IMR-90 (cell line): Measurements from ENCODE around the gene RPH3AL. TPM values are rescaled to one million over a fixed set of nuclear protein-coding genes. Genes with fewer than 3 reads are reported as not detected.

Source experiments
- ATAC-seq: fragments of 200-7000 bp; cut with Tn5 transposase; 2 replicates; pipeline ENCODE4 v1.9.1; 2020; ENCODE audit warnings: low read depth, mild to moderate bottlenecking, moderate library complexity
- BruUV-seq: library from RNA; stranded (reverse); fragments of 400-500 nt; replicated peaks from 2 replicates; lab custom pipeline; 2021; lab: Mats Ljungman, UMichigan
- CTCF ChIA-PET: fragments of 300-600 bp; formaldehyde crosslinking; extraction: SDS; loops from one replicate; lab custom pipeline; 2021; ENCODE audit warnings: antibody characterized with exemption; lab: Yijun Ruan, JAX
- POLR2A ChIA-PET: fragments of 300-600 bp; sonication (Branson Sonifier 250); formaldehyde crosslinking; loops from one replicate; lab custom pipeline; 2022; ENCODE audit warnings: antibody characterized with exemption; ENCODE audit not compliant: unreplicated experiment; lab: Charles Lee
- DNase-seq: peaks from one replicate; pipeline ENCODE4 v3.0.0; 2013
- H2AFZ ChIP-seq: replicated peaks from 2 replicates; pipeline ENCODE3; 2013; ENCODE audit warnings: low read length, mild to moderate bottlenecking; ENCODE audit not compliant: poor library complexity
- H2AK5ac ChIP-seq: 2 replicates; pipeline ENCODE4 v1.6.1; 2013; ENCODE audit warnings: low read depth, low read length, inconsistent platforms
- H2AK9ac ChIP-seq: replicated peaks from 2 replicates; pipeline ENCODE3; 2013; ENCODE audit warnings: mild to moderate bottlenecking, low read depth, low read length, moderate library complexity; ENCODE audit not compliant: poor library complexity
- H2BK120ac ChIP-seq: 2 replicates; pipeline ENCODE4 v1.6.1; 2013; ENCODE audit warnings: low read depth, low read length, inconsistent platforms
- H2BK15ac ChIP-seq: 3 replicates; pipeline ENCODE4 v1.6.1; 2013; ENCODE audit warnings: low read depth, low read length, inconsistent platforms
- H2BK20ac ChIP-seq: 2 replicates; pipeline ENCODE4 v1.6.1; 2013; ENCODE audit warnings: low read depth, mild to moderate bottlenecking, inconsistent platforms, low read length, moderate library complexity
- H2BK5ac ChIP-seq: 2 replicates; pipeline ENCODE4 v1.6.1; 2013; ENCODE audit warnings: mild to moderate bottlenecking, low read depth, low read length, inconsistent platforms; ENCODE audit not compliant: poor library complexity, severe bottlenecking
- H3K14ac ChIP-seq: replicated peaks from 2 replicates; pipeline ENCODE4 v1.6.1; 2013; ENCODE audit warnings: low read depth, low read length, inconsistent platforms
- H3K18ac ChIP-seq: 2 replicates; pipeline ENCODE4 v1.6.1; 2013; ENCODE audit warnings: low read depth, low read length, control low read depth
- H3K23ac ChIP-seq: 2 replicates; pipeline ENCODE4 v1.6.1; 2013; ENCODE audit warnings: low read depth, low read length, inconsistent platforms
- H3K27ac ChIP-seq: 2 replicates; pipeline ENCODE4 v1.5.1; 2013; ENCODE audit warnings: mild to moderate bottlenecking, control low read depth, low read length; ENCODE audit not compliant: insufficient read depth
- H3K27me3 ChIP-seq: 2 replicates; pipeline ENCODE4 v1.6.1; 2013; ENCODE audit warnings: low read length; ENCODE audit not compliant: control insufficient read depth, insufficient read depth
- H3K36me3 ChIP-seq: 2 replicates; pipeline ENCODE4 v1.6.1; 2013; ENCODE audit warnings: low read length, mixed read lengths; ENCODE audit not compliant: control insufficient read depth, insufficient read depth
- H3K4ac ChIP-seq: 2 replicates; pipeline ENCODE4 v1.6.1; 2013; ENCODE audit warnings: low read depth, low read length, inconsistent platforms
- H3K4me1 ChIP-seq: 2 replicates; pipeline ENCODE4 v1.6.1; 2013; ENCODE audit warnings: low read length, mixed read lengths; ENCODE audit not compliant: control insufficient read depth, insufficient read depth
- H3K4me2 ChIP-seq: 2 replicates; pipeline ENCODE4 v1.6.1; 2013; ENCODE audit warnings: low read depth, mild to moderate bottlenecking, control low read depth, low read length, moderate library complexity
- H3K4me3 ChIP-seq: 2 replicates; pipeline ENCODE4 v1.5.1; 2013; ENCODE audit warnings: low read depth, mild to moderate bottlenecking, control low read depth, low read length, moderate library complexity; ENCODE audit not compliant: insufficient read depth
- H3K56ac ChIP-seq: 2 replicates; pipeline ENCODE4 v1.6.1; 2013; ENCODE audit warnings: low read length, inconsistent platforms; ENCODE audit not compliant: insufficient read depth; ENCODE audit errors: extremely low read depth
- H3K79me1 ChIP-seq, 2 experiments: 2 replicates each; pipeline ENCODE4 v1.6.1; 2013; ENCODE audit warnings: low read length in 2 of 2, inconsistent platforms in 1 of 2, low read depth in 1 of 2
- H3K9ac ChIP-seq: 2 replicates; pipeline ENCODE4 v1.6.1; 2013; ENCODE audit warnings: low read depth, low read length, control low read depth
- H3K9me1 ChIP-seq: 2 replicates; pipeline ENCODE4 v1.6.1; 2013; ENCODE audit warnings: low read length, inconsistent platforms; ENCODE audit not compliant: insufficient read depth
- H3K9me3 ChIP-seq: 2 replicates; pipeline ENCODE4 v1.6.1; 2013; ENCODE audit warnings: low read length; ENCODE audit not compliant: control insufficient read depth, insufficient read depth
- H4K20me1 ChIP-seq: 2 replicates; pipeline ENCODE4 v1.6.1; 2013; ENCODE audit warnings: low read length, inconsistent platforms; ENCODE audit not compliant: insufficient read depth
- H4K5ac ChIP-seq: 2 replicates; pipeline ENCODE4 v1.6.1; 2013; ENCODE audit warnings: mild to moderate bottlenecking, low read depth, low read length, control low read depth
- H4K8ac ChIP-seq, 2 experiments: 2 replicates each; pipeline ENCODE4 v1.6.1; 2013; ENCODE audit warnings: low read depth in 2 of 2, low read length in 2 of 2, control low read depth in 1 of 2, inconsistent platforms in 1 of 2
- H4K91ac ChIP-seq: 2 replicates; pipeline ENCODE4 v1.6.1; 2013; ENCODE audit warnings: low read depth, low read length, inconsistent platforms; ENCODE audit not compliant: insufficient read depth
- CHD1 ChIP-seq: IDR thresholded peaks from 2 replicates; pipeline ENCODE4 v1.6.1; 2012; ENCODE audit warnings: low read depth, low read length, improper control_type of control experiment
- ELK1 ChIP-seq: fragments of 150-350 bp; IDR thresholded peaks from 2 replicates; pipeline ENCODE4 v1.6.1; 2016; ENCODE audit warnings: low read depth, mild to moderate bottlenecking, low read length, moderate library complexity, borderline replicate concordance
- MXI1 ChIP-seq: IDR thresholded peaks from 2 replicates; pipeline ENCODE4 v1.6.1; 2012; ENCODE audit warnings: low read depth, mild to moderate bottlenecking, low read length, moderate library complexity, borderline replicate concordance
- RFX5 ChIP-seq: IDR thresholded peaks from 2 replicates; pipeline ENCODE4 v1.8.0; 2012; ENCODE audit warnings: low read depth, mild to moderate bottlenecking, low read length, moderate library complexity
- SMC3 ChIP-seq: fragments of 150-350 bp; IDR thresholded peaks from 2 replicates; pipeline ENCODE4 v1.6.1; 2016; ENCODE audit warnings: low read depth, mild to moderate bottlenecking, antibody characterized with exemption, low read length, moderate library complexity
- WGBS, 2 experiments: methylation state at CpG; one replicate each; pipeline versions ENCODE4 v1.1.5 to v1.1.7; 2013; ENCODE audit warnings: missing lambda C conversion rate in 2 of 2; ENCODE audit not compliant: insufficient read length in 1 of 2; ENCODE audit errors: extremely low coverage in 2 of 2; 5-methylcytosine and 5-hydroxymethylcytosine counted together
- dilution Hi-C: fragments of 300-500 bp; cut with HindIII; formaldehyde crosslinking; loops from one replicate; pipeline ENCODE4 v1.14.3; 2018; ENCODE audit warnings: low sequenced_read_pairs; ENCODE audit not compliant: unreplicated experiment
- in situ Hi-C: fragments of 300-500 bp; cut with MboI; formaldehyde crosslinking; loops from 3 replicates; pipeline ENCODE4 v1.14.3; 2019; ENCODE audit warnings: low sequenced_read_pairs, inconsistent platforms, mixed read lengths
- intact Hi-C: fragments of 100-400 bp; cut with micrococcal nuclease; formaldehyde crosslinking; loops from 2 replicates; pipeline ENCODE4 v1.10.0; 2022
- polyA plus RNA-seq, 3 experiments: library from polyadenylated mRNA; depleted of rRNA; stranded (reverse); fragments of >200 nt; gene quantifications; 2 replicates each; pipeline ENCODE4 v1.2.3, GENCODE V29; 2012; ENCODE audit warnings: low replicate concordance in 1 of 3
- total RNA-seq: library from RNA; depleted of rRNA; stranded (reverse); fragments of >200 nt; gene quantifications from 2 replicates; pipeline ENCODE4 v1.2.3, GENCODE V29; 2012

RPH3AL gene
- total and polyA plus RNA-seq, 2 of the 4 experiments (the other 2 are of a cell fraction): 1.8 to 2.5 TPM

GRCh38 chr17:307295-307691, 45.3 kb downstream of the RPH3AL start:
- DNase-seq: no peak
- H3K56ac ChIP-seq: no peak overlapping the region
- no peak overlapping the region for H2BK5ac ChIP-seq
- 77% methylated on average over 4 of the region's 16 CpGs; no CpG with 5 or more reads in 1 of the 2 experiments for WGBS, 2 experiments
- TF ChIP-seq MXI1 (no peak), ELK1 (no peak), CHD1 (no peak), RFX5 (no peak), SMC3 (no peak)
- H3K4me2 ChIP-seq: no peak overlapping the region
- H3K27me3 ChIP-seq: peaks cover 30% of the 10 kb centered on the region
- no peak for ATAC-seq
- H4K20me1 ChIP-seq: 0 out of 2 replicates have a peak, but pooled peaks cover 3% of the 10 kb centered on the region
- H2AFZ ChIP-seq: no peak overlapping the region
- H3K4ac ChIP-seq: no peak overlapping the region
- in situ Hi-C loops (no loop called here), dilution Hi-C loops (no loop called here), intact Hi-C loops (no loop called here)
- H2AK9ac ChIP-seq: no peak overlapping the region
- no peak overlapping the region for H3K14ac ChIP-seq
- no peak overlapping the region for H2BK120ac ChIP-seq
- no peak overlapping the region for H2BK15ac ChIP-seq
- H3K23ac ChIP-seq: no peak overlapping the region
- no peak overlapping the region for H3K27ac ChIP-seq
- H4K8ac ChIP-seq: no peak overlapping the region
- no peaks in the 10 kb centered on the region for H3K9me3 ChIP-seq
- no peak overlapping the region for H2AK5ac ChIP-seq
- CTCF ChIA-PET: no interaction called here
- no peaks in the 10 kb centered on the region for H3K9me1 ChIP-seq
- H3K79me1 ChIP-seq: no peaks in the 10 kb centered on the region
- no TSS peak for BruUV-seq
- no peak overlapping the region for H4K5ac ChIP-seq
- no peak overlapping the region for H3K18ac ChIP-seq
- POLR2A ChIA-PET: no interaction called here
- H2BK20ac ChIP-seq: no peak overlapping the region
- H3K9ac ChIP-seq: no peak overlapping the region
- no peak overlapping the region for H3K4me3 ChIP-seq
- no peaks in the 10 kb centered on the region for H3K36me3 ChIP-seq
- H3K4me1 ChIP-seq: no peaks in the 10 kb centered on the region
- no peak overlapping the region for H4K91ac ChIP-seq
